ENCODE data around the gene JMJD6.

JMJD6 gene

DNA sequence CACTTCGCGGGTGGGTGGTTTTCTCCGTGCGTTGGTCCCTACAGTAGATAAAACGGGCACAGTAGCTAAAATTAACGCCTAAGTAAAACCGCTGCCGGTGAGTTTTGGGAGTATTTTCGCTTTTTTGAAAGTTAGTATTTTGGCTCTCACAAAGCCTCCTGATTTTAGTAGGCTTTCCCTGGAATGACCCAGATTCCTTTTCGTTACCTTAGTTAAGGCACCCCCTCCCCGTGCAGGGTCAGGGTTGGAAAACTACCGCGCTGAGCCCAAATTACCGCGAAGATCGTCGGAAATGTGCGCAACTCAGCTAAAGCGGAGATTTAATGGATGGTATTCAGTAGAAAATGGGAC is 54.5 kb downstream of the JMJD6 start:
- TF ChIP-seq POLR2AphosphoS5 (IDR thresholded peaks at IDR 0.05; ENCODE audit: low read depth, low read length) (peak; percentile 91), FOXP2 (optimal IDR thresholded peaks at IDR 0.05; ENCODE audit: borderline replicate concordance, extremely low read depth, extremely low read length, insufficient read depth) (no peak), SIN3A (IDR thresholded peaks at IDR 0.05; ENCODE audit: borderline replicate concordance, insufficient read depth, low read length) (no peak), TAF1 (IDR thresholded peaks at IDR 0.05; ENCODE audit: borderline replicate concordance, insufficient read depth, low read length) (peak; percentile 61; the same call in 1 of the 2 replicates)
- TF ChIP-seq, protein P1, sequence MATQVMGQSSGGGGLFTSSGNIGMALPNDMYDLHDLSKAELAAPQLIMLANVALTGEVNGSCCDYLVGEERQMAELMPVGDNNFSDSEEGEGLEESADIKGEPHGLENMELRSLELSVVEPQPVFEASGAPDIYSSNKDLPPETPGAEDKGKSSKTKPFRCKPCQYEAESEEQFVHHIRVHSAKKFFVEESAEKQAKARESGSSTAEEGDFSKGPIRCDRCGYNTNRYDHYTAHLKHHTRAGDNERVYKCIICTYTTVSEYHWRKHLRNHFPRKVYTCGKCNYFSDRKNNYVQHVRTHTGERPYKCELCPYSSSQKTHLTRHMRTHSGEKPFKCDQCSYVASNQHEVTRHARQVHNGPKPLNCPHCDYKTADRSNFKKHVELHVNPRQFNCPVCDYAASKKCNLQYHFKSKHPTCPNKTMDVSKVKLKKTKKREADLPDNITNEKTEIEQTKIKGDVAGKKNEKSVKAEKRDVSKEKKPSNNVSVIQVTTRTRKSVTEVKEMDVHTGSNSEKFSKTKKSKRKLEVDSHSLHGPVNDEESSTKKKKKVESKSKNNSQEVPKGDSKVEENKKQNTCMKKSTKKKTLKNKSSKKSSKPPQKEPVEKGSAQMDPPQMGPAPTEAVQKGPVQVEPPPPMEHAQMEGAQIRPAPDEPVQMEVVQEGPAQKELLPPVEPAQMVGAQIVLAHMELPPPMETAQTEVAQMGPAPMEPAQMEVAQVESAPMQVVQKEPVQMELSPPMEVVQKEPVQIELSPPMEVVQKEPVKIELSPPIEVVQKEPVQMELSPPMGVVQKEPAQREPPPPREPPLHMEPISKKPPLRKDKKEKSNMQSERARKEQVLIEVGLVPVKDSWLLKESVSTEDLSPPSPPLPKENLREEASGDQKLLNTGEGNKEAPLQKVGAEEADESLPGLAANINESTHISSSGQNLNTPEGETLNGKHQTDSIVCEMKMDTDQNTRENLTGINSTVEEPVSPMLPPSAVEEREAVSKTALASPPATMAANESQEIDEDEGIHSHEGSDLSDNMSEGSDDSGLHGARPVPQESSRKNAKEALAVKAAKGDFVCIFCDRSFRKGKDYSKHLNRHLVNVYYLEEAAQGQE (IDR thresholded peaks at IDR 0.05; ENCODE audit: insufficient read depth in 1 of 2, low read depth in 2 of 2, low read length in 2 of 2), result no peak

DNA sequence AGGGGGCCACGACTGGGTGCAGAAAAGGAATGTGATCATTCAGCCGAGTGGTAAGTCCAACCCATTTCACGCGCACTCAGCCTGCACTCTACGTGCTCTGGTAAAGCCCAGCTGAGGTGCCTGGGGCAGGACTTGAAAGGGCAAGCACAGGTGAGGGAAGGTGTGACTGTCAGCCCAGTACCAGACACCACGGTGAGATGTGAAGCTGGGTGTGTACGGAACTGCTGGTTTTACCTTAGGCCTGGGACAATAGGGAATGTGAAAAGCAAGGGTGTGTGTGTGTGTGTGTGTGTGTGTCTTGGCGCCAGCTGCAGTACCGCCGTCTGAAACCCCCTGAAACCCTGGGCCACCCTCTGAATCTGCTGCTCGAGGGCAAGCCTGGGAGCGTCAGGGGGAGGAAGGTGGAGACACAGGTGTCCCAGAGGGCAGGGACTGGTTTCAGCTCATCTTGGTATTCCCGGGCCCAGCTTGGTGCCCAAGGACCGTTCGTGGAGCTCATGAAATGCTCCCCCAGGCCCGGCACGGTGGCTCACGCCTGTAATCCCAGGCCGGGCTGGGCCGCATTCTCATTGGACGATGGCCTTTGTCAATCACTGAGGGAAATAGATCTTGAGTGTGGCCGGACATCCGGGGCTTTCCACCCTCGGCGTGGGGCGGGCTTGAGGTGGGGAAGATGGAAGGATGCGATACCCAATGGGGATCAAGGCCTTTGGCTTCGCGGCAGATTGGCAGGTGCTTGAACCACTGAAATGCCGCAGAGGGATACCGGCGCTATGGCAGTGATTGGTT is 55.1 kb downstream of the JMJD6 start:
- no peak for TF ChIP-seq TAF1 (IDR thresholded peaks at IDR 0.05; ENCODE audit: borderline replicate concordance, insufficient read depth, low read length)
- TF ChIP-seq SIN3A (IDR thresholded peaks at IDR 0.05; ENCODE audit: borderline replicate concordance, insufficient read depth, low read length), result no peak; the same call in 1 of the 2 replicates
- 0 out of 2 replicates have a peak, but pooled peaks have one; percentile 45 for TF ChIP-seq POLR2AphosphoS5 (IDR thresholded peaks at IDR 0.05; ENCODE audit: low read depth, low read length)
- TF ChIP-seq FOXP2 (optimal IDR thresholded peaks at IDR 0.05; ENCODE audit: borderline replicate concordance, extremely low read depth, extremely low read length, insufficient read depth), result no peak
- TF ChIP-seq, protein P1 (IDR thresholded peaks at IDR 0.05; ENCODE audit: insufficient read depth in 1 of 2, low read depth in 2 of 2, low read length in 2 of 2), result no peak

DNA sequence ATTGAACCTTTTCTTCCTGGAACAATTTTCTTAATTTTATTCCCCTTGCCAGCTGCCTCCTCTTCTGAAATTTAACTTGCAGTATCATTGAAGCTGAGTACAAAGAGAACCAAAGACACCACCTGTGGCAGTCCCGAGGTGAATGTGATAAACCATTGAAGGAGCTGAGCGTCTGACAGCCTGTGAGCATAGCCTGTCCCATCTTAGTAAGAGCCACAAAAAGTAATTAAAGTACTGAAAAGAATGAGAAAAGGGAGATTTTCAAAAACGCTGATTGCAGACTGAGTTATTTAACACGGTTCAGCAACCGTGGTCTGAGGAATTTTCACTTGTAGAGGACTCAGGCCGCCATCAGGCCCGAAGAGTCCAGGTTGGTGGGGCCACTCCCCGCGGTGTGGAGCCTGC is 55.7 kb downstream of the JMJD6 start:
- TF ChIP-seq FOXP2 (optimal IDR thresholded peaks at IDR 0.05; ENCODE audit: borderline replicate concordance, extremely low read depth, extremely low read length, insufficient read depth) (no peak), POLR2AphosphoS5 (IDR thresholded peaks at IDR 0.05; ENCODE audit: low read depth, low read length) (no peak), SIN3A (IDR thresholded peaks at IDR 0.05; ENCODE audit: borderline replicate concordance, insufficient read depth, low read length) (no peak), TAF1 (IDR thresholded peaks at IDR 0.05; ENCODE audit: borderline replicate concordance, insufficient read depth, low read length) (no peak)
- TF ChIP-seq, protein P1 (IDR thresholded peaks at IDR 0.05; ENCODE audit: insufficient read depth in 1 of 2, low read depth in 2 of 2, low read length in 2 of 2), result no peak

DNA sequence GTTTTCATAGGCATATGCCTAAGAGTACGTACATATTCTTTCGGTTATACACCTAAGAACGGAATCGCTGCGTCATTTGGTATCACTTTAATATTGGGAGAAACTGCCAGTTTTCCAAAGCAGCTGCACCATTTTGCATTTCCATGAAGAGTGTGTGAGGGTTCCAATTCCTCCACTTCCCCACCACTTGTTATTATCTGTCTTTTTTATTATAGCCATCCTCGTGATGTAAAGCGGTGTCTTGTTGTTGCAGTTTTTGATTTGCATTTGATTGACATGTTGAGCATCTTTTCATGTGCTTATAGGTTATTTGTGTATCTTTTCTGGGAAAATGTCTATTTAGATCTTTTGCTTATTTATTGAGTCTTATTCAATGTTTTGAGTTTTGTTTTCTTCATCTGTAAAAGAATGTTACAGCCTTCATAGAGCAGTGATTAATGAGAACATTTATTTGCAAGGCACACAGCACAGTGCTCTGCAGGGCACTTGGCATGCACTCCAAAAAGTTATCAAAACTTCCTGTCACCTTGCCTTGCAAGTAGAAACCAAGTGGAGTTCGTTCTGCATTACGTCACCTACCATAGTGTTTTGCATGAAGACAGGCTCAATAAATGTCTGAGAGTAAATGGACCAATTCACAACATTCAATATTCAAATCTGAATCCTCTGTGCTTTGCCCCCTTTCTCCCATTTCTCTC is 56.2 kb downstream of the JMJD6 start:
- TF ChIP-seq POLR2AphosphoS5 (IDR thresholded peaks at IDR 0.05; ENCODE audit: low read depth, low read length) (no peak), FOXP2 (optimal IDR thresholded peaks at IDR 0.05; ENCODE audit: borderline replicate concordance, extremely low read depth, extremely low read length, insufficient read depth) (no peak), TAF1 (IDR thresholded peaks at IDR 0.05; ENCODE audit: borderline replicate concordance, insufficient read depth, low read length) (no peak)
- TF ChIP-seq, protein P1 (IDR thresholded peaks at IDR 0.05; ENCODE audit: insufficient read depth in 1 of 2, low read depth in 2 of 2, low read length in 2 of 2), result no peak
